ENCODE measurements around the gene OR5C1.

DNA sequence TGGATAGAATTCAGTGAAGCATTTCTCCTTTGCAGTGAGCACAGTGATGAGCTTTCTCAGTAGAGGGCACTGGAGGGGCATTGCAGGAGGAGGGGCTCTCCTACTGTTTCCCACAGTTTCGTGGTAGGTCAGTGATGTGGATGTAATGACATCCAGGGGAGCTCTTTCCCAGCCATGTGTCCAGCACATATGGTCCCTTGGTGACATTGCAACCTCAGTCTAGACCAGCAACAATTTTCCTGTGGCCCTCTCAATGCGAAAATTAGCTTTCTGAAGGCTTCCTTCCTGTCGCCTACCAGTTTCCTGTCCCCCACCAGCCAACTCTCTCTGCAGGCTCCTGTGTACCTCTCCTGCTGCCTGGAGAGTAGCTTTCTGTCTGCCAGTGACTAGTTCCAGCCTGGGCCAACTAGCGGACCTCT lies 46.6 kb downstream of the OR5C1 start:
- TF ChIP-seq, protein P1, sequence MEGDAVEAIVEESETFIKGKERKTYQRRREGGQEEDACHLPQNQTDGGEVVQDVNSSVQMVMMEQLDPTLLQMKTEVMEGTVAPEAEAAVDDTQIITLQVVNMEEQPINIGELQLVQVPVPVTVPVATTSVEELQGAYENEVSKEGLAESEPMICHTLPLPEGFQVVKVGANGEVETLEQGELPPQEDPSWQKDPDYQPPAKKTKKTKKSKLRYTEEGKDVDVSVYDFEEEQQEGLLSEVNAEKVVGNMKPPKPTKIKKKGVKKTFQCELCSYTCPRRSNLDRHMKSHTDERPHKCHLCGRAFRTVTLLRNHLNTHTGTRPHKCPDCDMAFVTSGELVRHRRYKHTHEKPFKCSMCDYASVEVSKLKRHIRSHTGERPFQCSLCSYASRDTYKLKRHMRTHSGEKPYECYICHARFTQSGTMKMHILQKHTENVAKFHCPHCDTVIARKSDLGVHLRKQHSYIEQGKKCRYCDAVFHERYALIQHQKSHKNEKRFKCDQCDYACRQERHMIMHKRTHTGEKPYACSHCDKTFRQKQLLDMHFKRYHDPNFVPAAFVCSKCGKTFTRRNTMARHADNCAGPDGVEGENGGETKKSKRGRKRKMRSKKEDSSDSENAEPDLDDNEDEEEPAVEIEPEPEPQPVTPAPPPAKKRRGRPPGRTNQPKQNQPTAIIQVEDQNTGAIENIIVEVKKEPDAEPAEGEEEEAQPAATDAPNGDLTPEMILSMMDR (IDR thresholded peaks at IDR 0.05; ENCODE audit: low read depth, low read length, missing input control) = no peak
- TF ChIP-seq JUND (IDR thresholded peaks at IDR 0.05) (no peak), NR2F2 (IDR thresholded peaks at IDR 0.05) (no peak), FOXA1 (IDR thresholded peaks at IDR 0.05) (no peak), HNF4G (IDR thresholded peaks at IDR 0.05) (no peak), RAD21 (IDR thresholded peaks at IDR 0.05) (no peak), EGR1 (IDR thresholded peaks at IDR 0.05; ENCODE audit: low read depth in 2 of 2) (no peak), YY1 (IDR thresholded peaks at IDR 0.05) (no peak)
- TF ChIP-seq, protein P2, sequence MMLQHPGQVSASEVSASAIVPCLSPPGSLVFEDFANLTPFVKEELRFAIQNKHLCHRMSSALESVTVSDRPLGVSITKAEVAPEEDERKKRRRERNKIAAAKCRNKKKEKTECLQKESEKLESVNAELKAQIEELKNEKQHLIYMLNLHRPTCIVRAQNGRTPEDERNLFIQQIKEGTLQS (IDR thresholded peaks at IDR 0.05) = no peak
- TF ChIP-seq, protein P3, sequence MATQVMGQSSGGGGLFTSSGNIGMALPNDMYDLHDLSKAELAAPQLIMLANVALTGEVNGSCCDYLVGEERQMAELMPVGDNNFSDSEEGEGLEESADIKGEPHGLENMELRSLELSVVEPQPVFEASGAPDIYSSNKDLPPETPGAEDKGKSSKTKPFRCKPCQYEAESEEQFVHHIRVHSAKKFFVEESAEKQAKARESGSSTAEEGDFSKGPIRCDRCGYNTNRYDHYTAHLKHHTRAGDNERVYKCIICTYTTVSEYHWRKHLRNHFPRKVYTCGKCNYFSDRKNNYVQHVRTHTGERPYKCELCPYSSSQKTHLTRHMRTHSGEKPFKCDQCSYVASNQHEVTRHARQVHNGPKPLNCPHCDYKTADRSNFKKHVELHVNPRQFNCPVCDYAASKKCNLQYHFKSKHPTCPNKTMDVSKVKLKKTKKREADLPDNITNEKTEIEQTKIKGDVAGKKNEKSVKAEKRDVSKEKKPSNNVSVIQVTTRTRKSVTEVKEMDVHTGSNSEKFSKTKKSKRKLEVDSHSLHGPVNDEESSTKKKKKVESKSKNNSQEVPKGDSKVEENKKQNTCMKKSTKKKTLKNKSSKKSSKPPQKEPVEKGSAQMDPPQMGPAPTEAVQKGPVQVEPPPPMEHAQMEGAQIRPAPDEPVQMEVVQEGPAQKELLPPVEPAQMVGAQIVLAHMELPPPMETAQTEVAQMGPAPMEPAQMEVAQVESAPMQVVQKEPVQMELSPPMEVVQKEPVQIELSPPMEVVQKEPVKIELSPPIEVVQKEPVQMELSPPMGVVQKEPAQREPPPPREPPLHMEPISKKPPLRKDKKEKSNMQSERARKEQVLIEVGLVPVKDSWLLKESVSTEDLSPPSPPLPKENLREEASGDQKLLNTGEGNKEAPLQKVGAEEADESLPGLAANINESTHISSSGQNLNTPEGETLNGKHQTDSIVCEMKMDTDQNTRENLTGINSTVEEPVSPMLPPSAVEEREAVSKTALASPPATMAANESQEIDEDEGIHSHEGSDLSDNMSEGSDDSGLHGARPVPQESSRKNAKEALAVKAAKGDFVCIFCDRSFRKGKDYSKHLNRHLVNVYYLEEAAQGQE (IDR thresholded peaks at IDR 0.05) = no peak
- TF ChIP-seq, protein P4, sequence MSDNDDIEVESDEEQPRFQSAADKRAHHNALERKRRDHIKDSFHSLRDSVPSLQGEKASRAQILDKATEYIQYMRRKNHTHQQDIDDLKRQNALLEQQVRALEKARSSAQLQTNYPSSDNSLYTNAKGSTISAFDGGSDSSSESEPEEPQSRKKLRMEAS (IDR thresholded peaks at IDR 0.05) = no peak

All from liver (tissue), 3 donors.